ENCODE measurements around the gene CSF2RB.
A peak's percentile ranks its signal among the peaks of the same experiment; 100 is the strongest.

- TF ChIP-seq CTCF (IDR thresholded peaks at IDR 0.05; ENCODE audit: borderline replicate concordance, extremely low read depth, low read length, poor library complexity, severe bottlenecking) = peak; percentile 82
- no peak for TF ChIP-seq EZH2 (IDR thresholded peaks at IDR 0.05; ENCODE audit: borderline replicate concordance, low read depth, low read length, severe bottlenecking)
Observed at GRCh38 chr22:36986242-36986821, 72.9 kb downstream of the CSF2RB start.
